ENCODE data around the gene LEMD1. TPM values are rescaled to one million over a fixed set of nuclear protein-coding genes. Genes with fewer than 3 reads are reported as not detected.
"Not testable (repeated sequence)": the region's sequence is repeated elsewhere in the genome, so short reads cannot be mapped to it uniquely, and the experiment has no call there.

The LEMD1 gene
- total RNA-seq, 1 donor: not detected

DNA sequence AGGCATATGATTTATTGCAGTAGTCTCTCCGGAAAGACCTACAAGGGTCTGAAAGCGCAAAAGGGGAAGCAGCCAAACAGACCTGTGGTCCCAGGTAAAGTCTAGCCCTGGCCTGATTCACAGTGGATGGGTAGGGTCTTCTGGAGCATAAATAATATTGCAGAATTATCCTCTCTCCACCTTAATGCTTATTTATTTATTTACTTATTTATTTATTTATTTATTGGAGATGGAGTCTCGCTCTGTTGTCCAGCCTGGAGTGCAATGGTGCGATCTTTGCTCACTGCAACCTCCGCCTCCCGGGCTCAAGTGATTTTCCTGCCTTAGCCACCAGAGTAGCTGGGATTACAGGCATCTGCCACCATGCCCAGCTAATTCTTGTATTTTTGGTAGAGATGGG is 53.4 kb downstream of the LEMD1 start:
- DNase-seq (ENCODE audit: low read depth): no peak
- TF ChIP-seq, protein P1, sequence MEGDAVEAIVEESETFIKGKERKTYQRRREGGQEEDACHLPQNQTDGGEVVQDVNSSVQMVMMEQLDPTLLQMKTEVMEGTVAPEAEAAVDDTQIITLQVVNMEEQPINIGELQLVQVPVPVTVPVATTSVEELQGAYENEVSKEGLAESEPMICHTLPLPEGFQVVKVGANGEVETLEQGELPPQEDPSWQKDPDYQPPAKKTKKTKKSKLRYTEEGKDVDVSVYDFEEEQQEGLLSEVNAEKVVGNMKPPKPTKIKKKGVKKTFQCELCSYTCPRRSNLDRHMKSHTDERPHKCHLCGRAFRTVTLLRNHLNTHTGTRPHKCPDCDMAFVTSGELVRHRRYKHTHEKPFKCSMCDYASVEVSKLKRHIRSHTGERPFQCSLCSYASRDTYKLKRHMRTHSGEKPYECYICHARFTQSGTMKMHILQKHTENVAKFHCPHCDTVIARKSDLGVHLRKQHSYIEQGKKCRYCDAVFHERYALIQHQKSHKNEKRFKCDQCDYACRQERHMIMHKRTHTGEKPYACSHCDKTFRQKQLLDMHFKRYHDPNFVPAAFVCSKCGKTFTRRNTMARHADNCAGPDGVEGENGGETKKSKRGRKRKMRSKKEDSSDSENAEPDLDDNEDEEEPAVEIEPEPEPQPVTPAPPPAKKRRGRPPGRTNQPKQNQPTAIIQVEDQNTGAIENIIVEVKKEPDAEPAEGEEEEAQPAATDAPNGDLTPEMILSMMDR (IDR thresholded peaks at IDR 0.05; ENCODE audit: insufficient read depth, low read depth, low read length): no peak
- H3K4me3 ChIP-seq (ENCODE audit: low read depth, low read length): no peak overlapping the region

DNA sequence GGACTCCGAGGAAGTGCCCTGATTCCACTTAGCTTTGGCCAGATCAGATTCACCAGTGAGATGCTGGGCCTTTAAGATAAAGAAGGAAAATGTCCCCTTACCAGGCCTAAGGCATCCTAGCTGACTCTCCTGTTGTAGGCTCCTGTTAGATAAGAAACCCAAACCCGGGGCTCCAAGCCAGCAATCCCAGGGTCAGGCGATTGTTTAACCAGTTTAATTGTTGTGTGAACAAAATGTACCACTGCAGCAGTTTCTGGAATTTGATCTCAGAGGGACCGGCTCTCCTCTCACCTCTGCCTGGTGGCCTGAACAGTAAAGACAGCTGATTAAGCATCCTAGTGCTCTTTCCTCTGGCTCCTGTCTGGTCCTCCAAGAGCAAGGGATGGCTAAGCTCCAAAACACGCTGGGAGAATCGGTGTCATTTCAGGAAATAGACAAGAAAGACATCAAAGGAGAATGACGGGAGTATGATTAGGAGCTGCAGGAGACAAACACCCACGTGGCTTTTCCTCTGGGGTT is 55.9 kb downstream of the LEMD1 start:
- TF ChIP-seq, protein P1 (IDR thresholded peaks at IDR 0.05; ENCODE audit: insufficient read depth, low read depth, low read length): no peak
- no peak overlapping the region for H3K4me3 ChIP-seq (ENCODE audit: low read depth, low read length)
- no peak for DNase-seq (ENCODE audit: low read depth)

DNA sequence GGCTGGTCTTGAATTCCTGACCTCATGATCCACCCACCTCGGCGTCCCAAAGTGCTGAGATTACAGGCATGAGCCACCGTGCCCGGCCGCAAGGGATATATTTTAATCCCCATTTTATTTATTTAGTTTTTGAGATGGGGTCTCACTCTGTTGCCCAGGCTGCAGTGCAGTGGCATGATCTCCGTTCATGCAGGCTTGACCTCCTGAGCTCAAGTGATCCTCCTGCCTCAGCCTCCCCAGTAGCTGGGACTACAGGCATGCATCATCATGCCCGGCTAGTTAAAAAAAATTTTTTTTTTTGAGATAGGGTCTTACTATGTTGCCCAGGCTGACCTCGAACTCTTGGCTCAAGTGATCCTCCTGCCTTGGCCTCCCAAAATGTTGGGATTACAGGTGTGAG is 56.8 kb downstream of the LEMD1 start:
- DNase-seq (ENCODE audit: low read depth); H3K4me3 ChIP-seq (ENCODE audit: low read depth, low read length): not testable (repeated sequence)

DNA sequence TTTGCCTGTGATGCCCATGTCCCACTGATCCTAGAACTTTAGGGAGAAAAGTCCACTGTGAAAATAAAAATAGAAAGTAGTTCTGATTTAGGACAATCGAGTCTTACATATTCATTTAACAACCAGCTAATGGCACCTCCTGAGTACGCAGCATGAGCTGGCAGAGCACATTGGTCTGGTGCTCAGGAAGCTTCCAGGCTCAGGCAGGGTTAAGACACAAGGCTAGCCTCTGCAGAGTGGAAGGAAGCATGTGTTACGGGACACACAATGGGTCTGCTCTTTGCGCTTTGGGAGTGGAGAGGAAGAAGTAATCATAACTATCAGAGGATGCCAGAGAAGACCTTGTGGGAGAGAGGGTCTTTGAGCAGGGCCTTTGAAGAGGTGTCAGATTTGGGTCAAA is 61.0 kb downstream of the LEMD1 start:
- DNase-seq (ENCODE audit: low read depth): no peak
- TF ChIP-seq, protein P1 (IDR thresholded peaks at IDR 0.05; ENCODE audit: insufficient read depth, low read depth, low read length): no peak
- no peak overlapping the region for H3K4me3 ChIP-seq (ENCODE audit: low read depth, low read length)

DNA sequence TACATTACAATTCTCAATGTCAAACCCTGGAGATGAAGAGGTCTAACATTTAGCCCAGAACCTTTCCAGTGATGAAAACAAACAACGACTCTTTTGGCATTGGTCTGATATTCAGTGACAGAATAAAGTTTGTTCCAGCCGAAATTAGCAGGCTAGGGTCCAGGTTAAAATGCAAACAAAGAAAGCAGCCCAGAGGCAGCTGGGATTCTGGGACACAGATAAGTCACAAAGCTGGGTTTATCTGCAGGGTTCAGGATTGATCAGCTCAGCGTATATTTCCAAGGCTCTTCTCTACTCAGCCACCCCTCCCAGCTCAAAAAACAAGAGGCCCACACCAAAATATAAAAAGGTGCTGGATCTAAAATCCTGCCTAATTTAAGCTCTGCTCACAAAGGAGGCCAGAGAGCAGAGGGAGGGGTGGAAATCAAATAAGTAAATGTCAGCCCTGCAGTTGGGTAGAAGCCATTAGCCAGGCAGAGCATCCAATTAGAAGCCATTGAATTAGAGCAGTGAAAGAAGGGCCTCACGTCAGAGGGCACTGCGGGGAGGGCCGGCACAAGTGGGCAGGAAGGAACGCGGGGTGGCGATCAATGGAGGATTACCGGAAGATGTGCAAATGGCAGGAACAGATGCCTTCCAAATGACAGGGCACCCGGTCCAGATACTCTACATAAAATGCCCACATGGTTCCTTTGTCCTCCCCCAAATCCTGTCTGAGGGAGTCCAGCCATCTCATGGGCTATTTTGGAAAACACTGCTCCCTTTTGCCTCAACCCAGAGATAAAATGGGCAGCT is 61.9 kb downstream of the LEMD1 start:
- H3K4me3 ChIP-seq (ENCODE audit: low read depth, low read length): no peak overlapping the region
- TF ChIP-seq, protein P1 (IDR thresholded peaks at IDR 0.05; ENCODE audit: insufficient read depth, low read depth, low read length): no peak
- DNase-seq (ENCODE audit: low read depth): no peak

DNA sequence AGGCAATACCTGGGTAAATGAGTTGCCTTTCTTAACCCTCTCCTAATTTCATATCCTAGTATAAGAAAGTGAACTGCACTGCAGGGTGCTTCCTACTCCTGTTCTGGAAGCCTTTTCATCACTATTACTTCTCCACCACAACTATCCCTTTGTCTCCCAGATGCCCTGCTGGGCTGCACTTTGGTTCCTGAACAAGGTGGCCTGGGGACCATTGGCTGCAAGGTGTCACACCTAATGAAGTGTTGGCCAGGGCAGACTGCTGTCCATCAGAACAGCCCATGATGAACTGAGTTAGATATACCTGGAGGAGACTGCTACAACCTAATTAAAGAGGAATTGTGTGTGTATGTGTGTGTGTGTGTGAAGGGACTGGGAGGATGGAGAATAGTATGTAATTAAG is 63.3 kb downstream of the LEMD1 start:
- no peak for DNase-seq (ENCODE audit: low read depth)
- no peak overlapping the region for H3K4me3 ChIP-seq (ENCODE audit: low read depth, low read length)

DNA sequence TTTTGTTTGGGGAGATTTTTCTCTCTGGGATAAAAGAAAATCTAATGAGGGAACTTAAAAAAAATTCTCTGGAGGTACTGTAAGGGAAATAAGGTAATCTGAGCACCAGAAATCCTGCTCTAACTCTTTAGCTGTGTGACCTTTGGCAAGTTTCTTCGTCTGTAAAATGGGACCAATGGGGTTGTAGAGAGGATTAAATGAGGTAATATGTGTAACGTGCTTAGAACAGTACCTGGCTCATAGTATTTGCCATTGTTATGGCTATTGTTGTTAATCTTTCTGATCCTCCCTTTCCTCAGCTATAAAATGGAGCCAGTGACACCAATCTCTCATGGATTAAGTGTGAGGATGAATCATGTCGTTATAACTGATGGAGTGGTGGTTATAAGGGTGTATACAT is 64.3 kb downstream of the LEMD1 start:
- H3K4me3 ChIP-seq (ENCODE audit: low read depth, low read length): no peak overlapping the region
- no peak for DNase-seq (ENCODE audit: low read depth)
- TF ChIP-seq, protein P1 (IDR thresholded peaks at IDR 0.05; ENCODE audit: insufficient read depth, low read depth, low read length): no peak

More for the DNA sequence above, 63.3 kb downstream of the LEMD1 start:
- TF ChIP-seq, protein P1 (IDR thresholded peaks at IDR 0.05; ENCODE audit: insufficient read depth, low read depth, low read length): no peak
